GM23338 (cell line): ENCODE results near the gene OLFML3. TPM values are rescaled to one million over a fixed set of nuclear protein-coding genes. Genes with fewer than 3 reads are reported as not detected.

Experiments used
- ATAC-seq: fragments of 200-7000 bp; cut with Tn5 transposase; 3 replicates; pipeline ENCODE4 v1.9.1; 2020
- DNase-seq: peaks from one replicate; pipeline ENCODE4 v3.0.0-alpha.2; 2015; ENCODE audit warnings: low spot score
- H2AFZ ChIP-seq: fragments of 200-600 bp; sonication (generic); 2 replicates; pipeline ENCODE4 v1.8.0; 2016; ENCODE audit warnings: antibody characterized with exemption, mild to moderate bottlenecking, moderate library complexity
- H3F3A ChIP-seq: fragments of 200-600 bp; sonication (generic); replicated peaks from 2 replicates; pipeline ENCODE4 v1.8.0; 2017; ENCODE audit warnings: antibody characterized with exemption, mixed run types, low read depth
- H3K27ac ChIP-seq: fragments of 200-600 bp; sonication (generic); 2 replicates; pipeline ENCODE4 v1.6.1; 2016; ENCODE audit warnings: low read depth
- H3K27me3 ChIP-seq: fragments of 200-600 bp; sonication (generic); 2 replicates; pipeline ENCODE4 v1.8.0; 2016; ENCODE audit warnings: mild to moderate bottlenecking, mixed run types, moderate library complexity; ENCODE audit not compliant: insufficient read depth
- H3K36me3 ChIP-seq: fragments of 200-600 bp; sonication (generic); 2 replicates; pipeline ENCODE4 v1.8.0; 2016; ENCODE audit warnings: mild to moderate bottlenecking; ENCODE audit not compliant: insufficient read depth
- H3K4me1 ChIP-seq: fragments of 200-600 bp; sonication (generic); 2 replicates; pipeline ENCODE4 v1.8.0; 2016; ENCODE audit warnings: mild to moderate bottlenecking, moderate library complexity; ENCODE audit not compliant: insufficient read depth
- H3K4me2 ChIP-seq: fragments of 200-600 bp; sonication (generic); 2 replicates; pipeline ENCODE4 v1.7.1; 2017; ENCODE audit warnings: mixed run types
- H3K4me3 ChIP-seq: fragments of 200-600 bp; sonication (generic); 2 replicates; pipeline ENCODE4 v1.6.1; 2016; ENCODE audit warnings: mixed run types
- H3K79me2 ChIP-seq: fragments of 200-600 bp; sonication (generic); replicated peaks from 2 replicates; pipeline ENCODE4 v1.8.0; 2017; ENCODE audit warnings: mild to moderate bottlenecking; ENCODE audit not compliant: insufficient read depth
- H3K9me2 ChIP-seq: fragments of 200-600 bp; sonication (generic); 2 replicates; pipeline ENCODE4 v1.8.0; 2017; ENCODE audit not compliant: insufficient read depth
- H4K20me1 ChIP-seq: fragments of 200-600 bp; sonication (generic); replicated peaks from 2 replicates; pipeline ENCODE4 v1.8.0; 2017; ENCODE audit warnings: mild to moderate bottlenecking; ENCODE audit not compliant: insufficient read depth
- H3K27ac Mint-ChIP-seq: 2 replicates; pipeline ENCODE4 v1.8.0; 2020; ENCODE audit warnings: inconsistent platforms, mild to moderate bottlenecking, moderate library complexity, mixed read lengths
- H3K27me3 Mint-ChIP-seq: 3 replicates; pipeline ENCODE4 v1.8.0; 2022; ENCODE audit warnings: low read depth, mild to moderate bottlenecking, moderate library complexity, mixed read lengths, inconsistent platforms; ENCODE audit not compliant: insufficient read depth, poor library complexity
- H3K36me3 Mint-ChIP-seq: 3 replicates; pipeline ENCODE4 v1.8.0; 2021; ENCODE audit warnings: low read depth, mild to moderate bottlenecking, inconsistent platforms, moderate library complexity, mixed read lengths
- H3K4me1 Mint-ChIP-seq: 3 replicates; pipeline ENCODE4 v1.8.0; 2020; ENCODE audit warnings: mild to moderate bottlenecking, inconsistent platforms, mixed read lengths
- H3K4me3 Mint-ChIP-seq: 3 replicates; pipeline ENCODE4 v1.8.0; 2021; ENCODE audit warnings: moderate library complexity, mild to moderate bottlenecking, inconsistent platforms, mixed read lengths
- H3K9me3 Mint-ChIP-seq: 3 replicates; pipeline ENCODE4 v1.8.0; 2020; ENCODE audit warnings: moderate library complexity, mild to moderate bottlenecking, inconsistent platforms, mixed read lengths
- CREB1 ChIP-seq: fragments of 250-450 bp; sonication (Bioruptor Pico); IDR thresholded peaks from 2 replicates; pipeline ENCODE4 v1.5.0; 2020; ENCODE audit warnings: low read depth, mild to moderate bottlenecking, moderate library complexity
- ETS1 ChIP-seq: IDR thresholded peaks from 2 replicates; pipeline ENCODE4 v1.6.1; 2016; ENCODE audit warnings: antibody characterized with exemption
- EZH2 ChIP-seq: fragments of 200-600 bp; sonication (generic); IDR thresholded peaks from one replicate; pipeline ENCODE4 v1.8.0; 2017; ENCODE audit warnings: antibody characterized with exemption, mild to moderate bottlenecking, low read depth; ENCODE audit not compliant: unreplicated experiment
- EZH2phosphoT487 ChIP-seq: fragments of 200-600 bp; sonication (generic); IDR thresholded peaks from one replicate; pipeline ENCODE4 v1.8.1; 2018; ENCODE audit warnings: antibody characterized with exemption; ENCODE audit not compliant: unreplicated experiment
- JUNB ChIP-seq: IDR thresholded peaks from one replicate; pipeline ENCODE4 v1.6.1; 2016; ENCODE audit warnings: antibody characterized with exemption; ENCODE audit not compliant: unreplicated experiment
- NANOG ChIP-seq: IDR thresholded peaks from 2 replicates; pipeline ENCODE4 v1.6.1; 2016; ENCODE audit warnings: antibody characterized with exemption, borderline replicate concordance
- POLR2AphosphoS5 ChIP-seq: IDR thresholded peaks from 2 replicates; pipeline ENCODE4 v1.6.1; 2016; ENCODE audit warnings: antibody characterized with exemption, low read depth
- STAT1 ChIP-seq: IDR thresholded peaks from one replicate; pipeline ENCODE4 v1.6.1; 2016; ENCODE audit warnings: antibody characterized with exemption; ENCODE audit not compliant: unreplicated experiment
- ZNF114 ChIP-seq: fragments of 250-450 bp; sonication (Bioruptor Pico); IDR thresholded peaks from 2 replicates; pipeline ENCODE4 v1.5.0; 2020; ENCODE audit warnings: mild to moderate bottlenecking, moderate library complexity
- ZNF462 ChIP-seq: fragments of 250-450 bp; sonication (Bioruptor Pico); IDR thresholded peaks from 2 replicates; pipeline ENCODE4 v1.5.0; 2020; ENCODE audit warnings: mild to moderate bottlenecking, moderate library complexity
- polyA plus RNA-seq: library from polyadenylated mRNA; unstranded; fragments of >200 nt; fragmentation: Nextera tagmentation; extraction: Ambion mirVana; gene quantifications from 2 replicates; pipeline ENCODE4 v1.2.1, GENCODE V29; 2016
- total RNA-seq: library from RNA; depleted of rRNA; stranded (reverse); fragments of >200 nt; shearing (Covaris generic); gene quantifications from 2 replicates; pipeline ENCODE4 v1.2.3, GENCODE V29; 2014

The OLFML3 gene
- total and polyA plus RNA-seq, 2 experiments from 2014 or later = 42.8 to 69.9 TPM

DNA sequence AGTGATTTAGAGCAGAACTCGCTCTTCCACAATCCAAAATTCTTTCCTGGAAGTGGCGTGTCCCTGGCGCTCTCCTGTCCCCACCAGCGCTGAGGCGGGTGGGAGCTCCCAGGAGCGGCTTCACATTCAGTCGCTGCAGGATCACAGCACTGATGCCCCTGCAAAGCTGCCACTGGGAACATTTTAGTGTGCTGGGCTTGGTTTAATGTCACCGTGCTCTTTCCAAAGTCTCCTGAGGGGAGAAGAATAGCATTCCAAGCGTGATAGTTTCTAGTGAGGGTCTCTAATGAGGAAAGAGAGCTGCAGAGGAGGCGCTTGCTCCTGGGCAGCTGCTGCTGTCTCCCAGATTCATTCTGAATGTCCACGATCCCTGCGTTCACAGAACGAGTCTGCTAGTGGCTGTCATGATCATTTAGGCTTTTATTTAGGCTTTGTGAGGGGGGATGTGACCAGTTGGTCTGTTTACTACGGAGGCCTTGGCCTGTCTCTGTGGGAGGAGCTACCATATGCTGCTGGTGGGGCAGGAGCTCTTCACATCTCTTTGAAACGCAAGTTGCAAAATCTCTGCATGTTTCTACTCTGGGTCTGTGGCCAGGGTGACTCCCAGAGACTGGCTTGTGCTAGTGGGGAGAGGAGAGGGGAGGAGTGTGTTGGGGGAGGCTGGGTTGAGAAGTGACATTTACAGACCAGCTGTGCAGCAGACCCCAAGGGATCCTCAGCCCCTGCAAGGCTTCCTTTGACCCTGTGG lies 23.4 kb downstream of the OLFML3 start (continued):
- TF ChIP-seq ZNF462 (CRISPR knock-in tag) (no peak), ETS1 (no peak), NANOG (no peak), POLR2AphosphoS5 (no peak), CREB1 (no peak), STAT1 (no peak), JUNB (no peak), EZH2 (no peak)

- Mint-ChIP-seq H3K9me3 (peaks cover 14% of the 10 kb centered on the region), H3K27ac (no peak overlapping the region), H3K27me3 (peaks cover 22% of the 10 kb centered on the region), H3K4me1 (peaks cover 45% of the 10 kb centered on the region), H3K4me3 (no peak overlapping the region), H3K36me3 (peaks cover 20% of the 10 kb centered on the region)
- no peak overlapping the region for H3K27ac ChIP-seq
- no peaks in the 10 kb centered on the region for H3K36me3 ChIP-seq
- H4K20me1 ChIP-seq = no peaks in the 10 kb centered on the region
- H3F3A ChIP-seq = peaks cover 16% of the 10 kb centered on the region
- no peaks in the 10 kb centered on the region for H3K79me2 ChIP-seq
- H3K4me1 ChIP-seq = peaks cover 38% of the 10 kb centered on the region
- peaks cover 3% of the 10 kb centered on the region; the same call in 1 of the 2 replicates for H3K27me3 ChIP-seq
- DNase-seq = no peak
- peaks cover 14% of the 10 kb centered on the region; the same call in 1 of the 2 replicates for H3K9me2 ChIP-seq
- H2AFZ ChIP-seq = no peak overlapping the region; the same call in 1 of the 2 replicates
- no peak for ATAC-seq
- H3K4me2 ChIP-seq = peak overlapping the region; percentile 45; the same call in 1 of the 2 replicates
- H3K4me3 ChIP-seq = no peak overlapping the region
- TF ChIP-seq EZH2 (no peak), ETS1 (no peak), ZNF114 (no peak), EZH2phosphoT487 (no peak)
Measured at GRCh38 chr1:114003431-114003830, 24.2 kb downstream of the OLFML3 start.
